Measurements from ENCODE around the gene CHKB. TPM values are rescaled to one million over a fixed set of nuclear protein-coding genes. Genes with fewer than 3 reads are reported as not detected.
"Not testable (repeated sequence)": the region's sequence is repeated elsewhere in the genome, so short reads cannot be mapped to it uniquely, and the experiment has no call there.

Gene CHKB
- total and polyA plus RNA-seq, 12 donors, result 34.1 to 917 (median 95.3) TPM

DNA sequence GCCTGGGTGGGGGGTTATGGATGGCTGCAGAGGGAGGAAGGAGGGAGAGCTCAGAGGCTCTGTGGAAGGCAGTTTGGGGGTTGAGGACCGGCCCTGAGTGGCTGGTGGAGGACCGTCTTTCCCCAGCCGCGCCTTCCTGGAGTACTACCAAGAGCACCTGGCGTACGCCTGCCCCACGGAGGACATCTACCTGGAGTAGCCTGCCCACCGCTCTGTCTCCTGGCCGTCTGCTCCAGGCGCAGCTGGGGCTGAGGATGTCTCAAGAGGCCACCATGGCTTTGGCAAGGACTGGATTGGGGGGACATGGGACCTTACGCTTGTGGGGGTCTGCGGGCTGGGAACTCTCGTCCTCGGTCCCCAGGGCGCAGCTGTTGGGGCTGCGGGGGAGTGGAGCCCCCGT is 27.9 kb upstream of the CHKB start:
- peaks cover 0 to 3% of the 10 kb centered on the region in 2 donors for H3K36me3 ChIP-seq (replicated peaks in 1 of 2)
- no peak for DNase-seq
- H3K4me3 ChIP-seq, result no peak overlapping the region
- H3K27ac ChIP-seq, result no peak overlapping the region
- intact Hi-C loops (cut with DNase I), result loop anchor here in 1 of 2 donors (10.0 kb wide), 1 partner anchor 356 kb away; the partner anchor contains the start of gene HDAC10
- H3K4me1 ChIP-seq (replicated peaks in 1 of 2), result no peaks in the 10 kb centered on the region
- WGBS, 4 donors, result 91 to 95% (median 92%) methylated on average over 7 to 17 of the region's 17 CpGs
- no peaks in the 10 kb centered on the region for H3K9me3 ChIP-seq (replicated peaks in 1 of 3)
- TF ChIP-seq, protein P1, sequence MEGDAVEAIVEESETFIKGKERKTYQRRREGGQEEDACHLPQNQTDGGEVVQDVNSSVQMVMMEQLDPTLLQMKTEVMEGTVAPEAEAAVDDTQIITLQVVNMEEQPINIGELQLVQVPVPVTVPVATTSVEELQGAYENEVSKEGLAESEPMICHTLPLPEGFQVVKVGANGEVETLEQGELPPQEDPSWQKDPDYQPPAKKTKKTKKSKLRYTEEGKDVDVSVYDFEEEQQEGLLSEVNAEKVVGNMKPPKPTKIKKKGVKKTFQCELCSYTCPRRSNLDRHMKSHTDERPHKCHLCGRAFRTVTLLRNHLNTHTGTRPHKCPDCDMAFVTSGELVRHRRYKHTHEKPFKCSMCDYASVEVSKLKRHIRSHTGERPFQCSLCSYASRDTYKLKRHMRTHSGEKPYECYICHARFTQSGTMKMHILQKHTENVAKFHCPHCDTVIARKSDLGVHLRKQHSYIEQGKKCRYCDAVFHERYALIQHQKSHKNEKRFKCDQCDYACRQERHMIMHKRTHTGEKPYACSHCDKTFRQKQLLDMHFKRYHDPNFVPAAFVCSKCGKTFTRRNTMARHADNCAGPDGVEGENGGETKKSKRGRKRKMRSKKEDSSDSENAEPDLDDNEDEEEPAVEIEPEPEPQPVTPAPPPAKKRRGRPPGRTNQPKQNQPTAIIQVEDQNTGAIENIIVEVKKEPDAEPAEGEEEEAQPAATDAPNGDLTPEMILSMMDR (IDR thresholded peaks at IDR 0.05), result no peak
- no peak for TF ChIP-seq POLR2A (IDR thresholded peaks at IDR 0.05)
- H3K27me3 ChIP-seq, result no peaks in the 10 kb centered on the region

DNA sequence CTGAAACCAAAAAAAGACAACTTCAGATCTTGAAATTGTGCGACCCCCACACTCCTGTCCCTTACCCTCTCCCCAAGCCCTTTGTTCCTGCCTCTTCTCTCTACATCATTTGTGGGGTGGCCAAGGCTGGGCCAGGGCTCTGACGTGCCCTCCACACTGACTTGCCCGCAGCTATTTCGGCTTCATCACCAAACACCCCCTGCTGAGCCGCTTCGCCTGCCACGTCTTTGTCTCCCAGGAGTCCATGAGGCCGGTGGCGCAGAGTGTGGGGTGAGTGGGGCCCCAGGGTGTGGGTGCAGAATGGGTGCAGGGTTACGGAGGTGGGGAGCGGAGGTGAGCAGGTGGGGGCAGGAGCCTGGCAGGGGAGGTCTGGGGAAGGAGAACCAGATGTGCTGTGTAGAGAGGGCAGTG is 27.4 kb upstream of the CHKB start:
- no peak overlapping the region for H3K27ac ChIP-seq
- DNase-seq, result no peak
- H3K4me1 ChIP-seq (replicated peaks in 1 of 2), result no peaks in the 10 kb centered on the region
- H3K9me3 ChIP-seq (replicated peaks in 1 of 3), result no peaks in the 10 kb centered on the region
- H3K27me3 ChIP-seq, result no peaks in the 10 kb centered on the region
- intact Hi-C loops (cut with DNase I), result loop anchor here in 1 of 2 donors (10.0 kb wide), 1 partner anchor 355 kb away; the partner anchor contains the start of gene HDAC10
- TF ChIP-seq POLR2A (IDR thresholded peaks at IDR 0.05), result no peak
- TF ChIP-seq, protein P1 (IDR thresholded peaks at IDR 0.05), result no peak
- H3K4me3 ChIP-seq, result no peak overlapping the region
- H3K36me3 ChIP-seq (replicated peaks in 1 of 2), result peaks cover 0 to 9% of the 10 kb centered on the region in 2 donors
- WGBS, 4 donors, result 85 to 90% (median 87%) methylated on average over 11 of the region's 11 CpGs

DNA sequence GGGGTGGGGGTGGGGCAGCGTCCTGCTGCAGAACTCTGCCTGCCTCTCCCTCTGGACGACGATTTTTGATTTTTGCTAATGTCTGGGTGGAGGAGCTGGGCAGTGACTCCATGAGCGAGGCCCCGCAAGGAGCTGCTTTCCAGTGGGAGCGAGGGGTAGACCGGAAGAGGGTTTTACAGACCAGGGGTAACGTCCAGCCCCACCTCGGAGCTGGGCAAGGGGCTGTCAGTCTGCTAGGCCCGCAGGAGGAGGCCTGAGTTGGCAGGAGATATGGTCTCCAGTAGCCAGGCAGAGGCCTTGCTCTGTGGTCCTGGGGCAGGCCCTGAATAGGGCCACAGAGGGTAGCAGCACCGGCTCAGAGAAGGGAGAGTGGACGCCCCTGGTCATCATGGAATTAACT is 26.9 kb upstream of the CHKB start:
- intact Hi-C loops (cut with DNase I), result no loop called here
- 86 to 90% (median 87%) methylated on average over 8 to 12 of the region's 12 CpGs for WGBS, 4 donors
- Histone ChIP-seq H3K9me3 (replicated peaks in 1 of 3) (no peaks in the 10 kb centered on the region), H3K4me1 (replicated peaks in 1 of 2) (no peaks in the 10 kb centered on the region), H3K27me3 (no peaks in the 10 kb centered on the region), H3K36me3 (replicated peaks in 1 of 2) (peaks cover 0 to 13% of the 10 kb centered on the region in 2 donors), H3K27ac (no peak overlapping the region), H3K4me3 (no peak overlapping the region)
- TF ChIP-seq, protein P1 (IDR thresholded peaks at IDR 0.05), result no peak
- no peak for TF ChIP-seq POLR2A (IDR thresholded peaks at IDR 0.05)
- DNase-seq, result no peak

DNA sequence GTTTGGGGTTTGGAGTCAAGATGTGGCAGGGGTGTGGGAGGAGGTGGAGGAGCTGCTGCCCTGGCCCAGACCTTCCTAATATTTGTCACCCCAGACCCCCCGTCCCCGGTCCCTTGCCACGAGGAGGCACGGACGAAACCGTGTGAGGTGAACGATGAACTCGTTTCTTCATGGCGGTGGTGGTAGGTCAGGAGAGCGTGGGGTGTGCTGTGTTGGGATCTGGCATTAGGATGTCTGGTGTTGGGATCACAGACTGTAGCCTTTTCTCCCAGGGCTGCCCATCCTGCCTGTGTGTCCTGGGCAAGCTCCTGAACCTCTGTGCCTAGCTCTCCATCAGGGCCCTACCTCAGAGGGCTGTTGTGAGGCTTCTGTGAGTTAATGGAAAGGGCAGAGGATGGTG is 26.3 kb upstream of the CHKB start:
- no peaks in the 10 kb centered on the region for H3K4me1 ChIP-seq (replicated peaks in 1 of 2)
- no peak for DNase-seq
- H3K27me3 ChIP-seq, result no peaks in the 10 kb centered on the region
- 90 to 91% (median 90%) methylated on average over 10 of the region's 10 CpGs for WGBS, 4 donors
- intact Hi-C loops (cut with DNase I), result no loop called here
- no peak overlapping the region for H3K27ac ChIP-seq
- TF ChIP-seq POLR2A (IDR thresholded peaks at IDR 0.05), result no peak
- TF ChIP-seq, protein P1 (IDR thresholded peaks at IDR 0.05), result no peak
- peaks cover 0 to 14% of the 10 kb centered on the region in 2 donors for H3K36me3 ChIP-seq (replicated peaks in 1 of 2)
- no peak overlapping the region for H3K4me3 ChIP-seq
- no peaks in the 10 kb centered on the region for H3K9me3 ChIP-seq (replicated peaks in 1 of 3)

DNA sequence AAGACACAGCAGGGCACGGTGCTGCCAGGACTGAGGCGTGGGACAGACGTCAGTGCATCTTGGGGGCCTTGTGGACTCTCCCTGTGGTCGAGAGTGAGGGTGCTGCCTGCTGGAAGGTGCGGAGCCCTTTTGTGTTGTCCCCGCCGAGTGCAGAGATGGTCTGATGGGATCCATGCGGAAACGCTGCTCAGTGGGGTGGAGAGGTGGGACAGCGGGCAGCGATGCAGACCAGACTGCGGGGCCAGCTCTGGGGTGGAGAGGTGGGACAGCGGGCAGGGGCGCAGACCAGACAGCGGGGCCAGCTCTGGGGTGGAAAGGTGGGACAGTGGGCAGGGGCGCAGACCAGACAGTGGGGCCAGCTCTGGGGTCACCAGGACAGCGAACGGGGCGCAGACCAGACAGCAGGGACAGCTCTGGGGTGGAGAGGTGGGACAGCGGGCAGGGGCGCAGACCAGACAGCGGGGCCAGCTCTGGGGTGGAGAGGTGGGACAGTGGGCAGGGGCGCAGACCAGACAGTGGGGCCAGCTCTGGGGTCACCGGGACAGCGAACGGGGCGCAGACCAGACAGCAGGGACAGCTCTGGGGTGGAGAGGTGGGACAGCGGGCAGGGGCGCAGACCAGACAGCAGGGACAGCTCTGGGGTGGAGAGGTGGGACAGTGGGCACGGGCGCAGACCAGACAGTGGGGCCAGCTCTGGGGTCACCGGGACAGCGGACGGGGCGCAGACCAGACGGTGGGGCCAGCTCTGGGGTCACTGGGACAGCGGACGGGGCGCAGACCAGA is 25.6 kb upstream of the CHKB start:
- H3K27ac ChIP-seq; H3K4me3 ChIP-seq; DNase-seq; H3K4me1 ChIP-seq (replicated peaks in 1 of 2); H3K27me3 ChIP-seq; intact Hi-C loops (cut with DNase I); H3K9me3 ChIP-seq (replicated peaks in 1 of 3): not testable (repeated sequence)
- H3K36me3 ChIP-seq (replicated peaks in 1 of 2), result peaks cover 0 to 14% of the 10 kb centered on the region in 2 donors
- 83 to 91% (median 89%) methylated on average over 35 to 39 of the region's 39 CpGs for WGBS, 4 donors

Data from adrenal gland (tissue), 12 donors.